HEK293T (cell line): ENCODE data around the gene MBNL2.
A peak's percentile ranks its signal among the peaks of the same experiment; 100 is the strongest.

Experiments
- CTCF ChIA-PET: fragments of 350-600 bp; formaldehyde crosslinking; extraction: SDS; loops from one replicate; lab custom pipeline; 2021; ENCODE audit warnings: antibody characterized with exemption, inconsistent platforms; lab: Yijun Ruan, JAX
- POLR2A ChIA-PET: fragments of 350-600 bp; formaldehyde crosslinking; extraction: SDS; loops from one replicate; lab custom pipeline; 2020; ENCODE audit warnings: antibody characterized with exemption, inconsistent platforms; lab: Yijun Ruan, JAX
- DNase-seq: peaks from one replicate; pipeline ENCODE4 v3.0.0; 2012; ENCODE audit warnings: mixed read lengths; ENCODE audit errors: extremely low spot score
- ARNT ChIP-seq: fragments of 450-650 bp; IDR thresholded peaks from 2 replicates; pipeline ENCODE4 v1.6.1; 2017; ENCODE audit warnings: mild to moderate bottlenecking
- BHLHE40 ChIP-seq: fragments of 450-650 bp; IDR thresholded peaks from 2 replicates; pipeline ENCODE4 v1.6.1; 2016; ENCODE audit warnings: mild to moderate bottlenecking, moderate library complexity, borderline replicate concordance
- CTBP1 ChIP-seq: fragments of 450-650 bp; IDR thresholded peaks from 2 replicates; pipeline ENCODE4 v1.6.1; 2016; ENCODE audit warnings: borderline replicate concordance
- ELF4 ChIP-seq: fragments of 450-650 bp; IDR thresholded peaks from 2 replicates; pipeline ENCODE4 v1.6.1; 2017; ENCODE audit warnings: antibody characterized with exemption
- FOXA1 ChIP-seq: fragments of 450-650 bp; IDR thresholded peaks from 2 replicates; pipeline ENCODE4 v1.6.1; 2016; ENCODE audit warnings: mild to moderate bottlenecking
- FOXK2 ChIP-seq: fragments of 450-650 bp; IDR thresholded peaks from 2 replicates; pipeline ENCODE4 v1.6.1; 2016; ENCODE audit warnings: mild to moderate bottlenecking
- FOXM1 ChIP-seq: fragments of 450-650 bp; IDR thresholded peaks from 2 replicates; pipeline ENCODE4 v1.6.1; 2017; ENCODE audit warnings: mild to moderate bottlenecking, borderline replicate concordance
- HDGF ChIP-seq: fragments of 450-650 bp; IDR thresholded peaks from 2 replicates; pipeline ENCODE4 v1.6.1; 2017; ENCODE audit warnings: antibody characterized with exemption, borderline replicate concordance
- L3MBTL2 ChIP-seq: fragments of 450-650 bp; conservative IDR thresholded peaks from 2 replicates; pipeline ENCODE4 v1.6.1; 2016; ENCODE audit warnings: mild to moderate bottlenecking
- LEF1 ChIP-seq: fragments of 450-650 bp; IDR thresholded peaks from 2 replicates; pipeline ENCODE4 v1.6.1; 2017; ENCODE audit warnings: mild to moderate bottlenecking, borderline replicate concordance
- NFRKB ChIP-seq: fragments of 450-650 bp; IDR thresholded peaks from 2 replicates; pipeline ENCODE4 v1.6.1; 2016; ENCODE audit warnings: mild to moderate bottlenecking, moderate library complexity
- SP1 ChIP-seq: fragments of 450-650 bp; IDR thresholded peaks from 2 replicates; pipeline ENCODE4 v1.6.1; 2017
- SUZ12 ChIP-seq: fragments of 450-650 bp; IDR thresholded peaks from 2 replicates; pipeline ENCODE4 v1.6.1; 2016; ENCODE audit warnings: mild to moderate bottlenecking
- TARDBP ChIP-seq: fragments of 450-650 bp; IDR thresholded peaks from 2 replicates; pipeline ENCODE4 v1.6.1; 2016
- ZNF384 ChIP-seq: fragments of 450-650 bp; IDR thresholded peaks from 2 replicates; pipeline ENCODE4 v1.6.1; 2016
- TF ChIP-seq, protein P1 (sequence below): fragments of 450-650 bp; IDR thresholded peaks from 2 replicates; pipeline ENCODE4 v1.6.1; 2016

MBNL2 gene

DNA sequence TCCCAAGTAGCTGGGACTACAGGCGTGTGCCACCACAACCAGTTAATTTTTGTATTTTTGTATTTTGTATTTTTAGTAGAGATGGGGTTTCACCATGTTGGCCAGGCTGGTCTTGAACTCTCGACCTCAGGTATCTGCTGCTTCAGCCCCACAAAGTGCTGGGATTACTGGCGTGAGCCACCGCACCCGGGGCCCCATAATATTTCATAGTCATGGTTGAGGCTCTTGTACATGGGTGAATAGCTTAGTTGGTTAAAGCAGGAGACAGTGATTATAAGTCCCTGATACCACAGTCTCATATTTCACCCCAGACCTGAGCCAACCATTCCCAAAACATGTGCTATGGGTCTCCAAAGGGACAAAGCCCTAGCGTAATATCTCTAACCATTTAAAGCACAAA is 26.1 kb downstream of the MBNL2 start:
- DNase-seq, result peak; percentile 17
- ChIA-PET POLR2A (interaction anchor here (1.7 kb wide), 1 partner anchor 12 kb away, joined by 4 read pairs; no protein-coding TSS in a partner anchor), CTCF (no interaction called here)
- TF ChIP-seq CTBP1 (no peak), L3MBTL2 (no peak), NFRKB (no peak), LEF1 (no peak), ELF4 (no peak), ARNT (no peak), BHLHE40 (no peak), TARDBP (no peak), FOXM1 (no peak), ZNF384 (no peak), HDGF (no peak), SUZ12 (no peak), FOXA1 (no peak), FOXK2 (no peak), SP1 (no peak)
- TF ChIP-seq, protein P1, sequence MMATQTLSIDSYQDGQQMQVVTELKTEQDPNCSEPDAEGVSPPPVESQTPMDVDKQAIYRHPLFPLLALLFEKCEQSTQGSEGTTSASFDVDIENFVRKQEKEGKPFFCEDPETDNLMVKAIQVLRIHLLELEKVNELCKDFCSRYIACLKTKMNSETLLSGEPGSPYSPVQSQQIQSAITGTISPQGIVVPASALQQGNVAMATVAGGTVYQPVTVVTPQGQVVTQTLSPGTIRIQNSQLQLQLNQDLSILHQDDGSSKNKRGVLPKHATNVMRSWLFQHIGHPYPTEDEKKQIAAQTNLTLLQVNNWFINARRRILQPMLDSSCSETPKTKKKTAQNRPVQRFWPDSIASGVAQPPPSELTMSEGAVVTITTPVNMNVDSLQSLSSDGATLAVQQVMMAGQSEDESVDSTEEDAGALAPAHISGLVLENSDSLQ, result no peak

DNA sequence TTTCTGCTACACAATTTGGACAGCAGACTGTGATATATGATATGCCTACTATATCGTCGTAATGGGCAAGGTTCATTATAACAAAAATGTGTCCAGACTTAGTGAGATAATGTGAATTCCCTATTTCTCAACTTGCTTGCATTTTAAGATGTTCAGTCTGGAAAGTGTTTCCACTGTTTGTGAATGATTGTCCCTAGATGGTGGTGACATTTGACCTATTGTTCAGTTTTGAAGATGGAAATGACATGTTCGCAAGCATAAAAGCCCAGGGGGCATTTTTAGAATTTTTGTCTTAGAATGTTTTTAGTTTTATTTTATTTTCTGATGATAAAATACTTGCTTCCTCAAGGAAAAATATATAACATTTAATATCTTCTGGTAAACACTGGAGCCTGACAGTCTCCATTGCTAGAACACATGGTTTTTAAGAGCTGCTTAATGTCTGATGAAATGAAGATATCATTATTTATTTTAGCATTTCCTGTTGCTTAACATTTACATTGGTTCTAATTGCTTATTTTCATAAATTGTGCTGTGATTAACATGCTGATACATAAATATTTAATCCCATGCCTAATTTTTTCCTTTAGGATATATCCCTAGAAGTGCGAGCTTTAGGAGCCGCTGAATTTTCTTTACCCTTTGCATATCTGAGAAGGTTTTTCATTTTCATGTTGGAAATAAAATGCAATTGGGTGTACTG is 27.1 kb downstream of the MBNL2 start:
- TF ChIP-seq FOXA1, result no peak
- TF ChIP-seq FOXM1, result no peak
- DNase-seq, result no peak

GRCh38 chr13:97249796-97250495 is 27.8 kb downstream of the MBNL2 start:
- ChIA-PET POLR2A (interaction anchor here (1.3 to 1.9 kb wide), 3 partner anchors 10 to 183 kb away, joined by 4 to 7 read pairs (median 4); partner anchors contain the start of gene MBNL2), CTCF (interaction anchor here (0.6 kb wide), 1 partner anchor 65 kb away, joined by 4 read pairs; no protein-coding TSS in a partner anchor)
- DNase-seq, result no peak
- TF ChIP-seq NFRKB, result no peak
- TF ChIP-seq, protein P1, result no peak
- no peak for TF ChIP-seq ARNT
- no peak for TF ChIP-seq HDGF
- TF ChIP-seq ZNF384, result no peak
- no peak for TF ChIP-seq SP1
- no peak for TF ChIP-seq CTBP1

More for the DNA sequence above, 27.1 kb downstream of the MBNL2 start:
- ChIA-PET POLR2A (interaction anchor here (1.3 to 1.9 kb wide), 3 partner anchors 11 to 184 kb away, joined by 4 to 7 read pairs (median 4); partner anchors contain the start of gene MBNL2), CTCF (no interaction called here)

- TF ChIP-seq ELF4, result no peak
- no peak for TF ChIP-seq BHLHE40
- no peak for TF ChIP-seq FOXA1
- no peak for TF ChIP-seq ARNT
- no peak for TF ChIP-seq L3MBTL2
- TF ChIP-seq TARDBP, result no peak
- no peak for TF ChIP-seq SUZ12
- TF ChIP-seq LEF1, result no peak
- TF ChIP-seq, protein P1, result no peak
- TF ChIP-seq FOXM1, result no peak
- TF ChIP-seq NFRKB, result no peak
- TF ChIP-seq FOXK2, result no peak
- TF ChIP-seq HDGF, result no peak
- TF ChIP-seq SP1, result no peak
- POLR2A ChIA-PET, result interaction anchor here (1.3 to 1.9 kb wide), 2 partner anchors 29 to 183 kb away, joined by 4 to 7 read pairs; partner anchors contain the start of gene MBNL2
- CTCF ChIA-PET, result interaction anchor here (0.6 kb wide), 1 partner anchor 64 kb away, joined by 4 read pairs; no protein-coding TSS in a partner anchor
- no peak for DNase-seq
Measured at GRCh38 chr13:97250560-97250959, 28.4 kb downstream of the MBNL2 start.

GRCh38 chr13:97252735-97253134 is 30.6 kb downstream of the MBNL2 start:
- TF ChIP-seq FOXA1, result no peak
- TF ChIP-seq, protein P1, result no peak
- TF ChIP-seq HDGF, result no peak
- TF ChIP-seq L3MBTL2, result no peak
- TF ChIP-seq LEF1, result no peak
- TF ChIP-seq ZNF384, result no peak
- no peak for TF ChIP-seq FOXM1
- no peak for TF ChIP-seq NFRKB
- no peak for TF ChIP-seq SUZ12
- TF ChIP-seq FOXK2, result no peak
- CTCF ChIA-PET, result no interaction called here
- POLR2A ChIA-PET, result no interaction called here
- DNase-seq, result no peak
